ENCODE measurements around the gene METTL3.

Gene METTL3

DNA sequence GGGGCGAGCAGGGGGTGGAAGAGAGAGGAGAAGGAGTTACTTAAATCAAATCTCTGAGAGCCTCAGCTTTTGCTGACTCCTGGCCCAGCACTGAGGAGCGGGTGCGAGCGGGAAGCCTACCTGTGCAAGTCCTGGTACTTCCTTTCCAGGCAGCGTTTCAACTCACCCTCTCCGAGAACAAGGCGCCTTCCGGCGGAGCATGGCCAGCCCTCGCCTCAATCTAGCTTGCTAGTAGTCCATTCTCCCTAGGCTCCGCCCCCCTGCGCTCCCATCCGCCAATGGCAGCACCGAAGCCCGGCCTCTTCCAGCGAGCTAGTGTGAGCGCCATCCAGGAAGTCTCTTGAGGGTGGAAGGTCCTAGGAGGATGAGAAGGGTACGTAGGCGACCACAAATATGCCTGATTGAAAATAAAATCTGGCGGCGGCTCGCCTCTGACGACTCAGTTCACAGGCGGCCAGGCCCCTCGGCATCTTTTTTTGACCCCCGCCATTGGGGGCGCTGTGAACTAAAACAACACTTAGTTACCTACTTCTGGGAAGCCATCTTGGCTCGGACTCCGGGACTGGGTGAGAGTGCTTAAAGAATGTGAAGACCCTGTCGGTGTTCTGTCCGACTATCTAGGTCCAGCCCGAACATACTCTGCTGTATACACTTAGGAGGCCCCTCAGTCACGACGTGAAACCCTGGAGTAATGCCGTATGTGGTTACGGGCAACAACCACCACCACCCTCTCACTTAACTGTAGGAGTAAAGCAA is 55.0 kb downstream of the METTL3 start, which contains the start of gene CHD8:
Gene CHD8 (minus strand): TSS at position 212 of the 756 bp plus-strand sequence. CDS start 24,480 bp downstream, outside the sequence.
- peak within 1 kb of the TSS; percentile 99 for H3K9ac ChIP-seq (ENCODE audit: low read length)
- peaks cover 7% of the 10 kb centered on the region for H3K4me1 ChIP-seq (ENCODE audit: control insufficient read depth, insufficient read depth, low read length)
- no peaks in the 10 kb centered on the region for H3K9me3 ChIP-seq (ENCODE audit: control insufficient read depth, low read length)
- peaks cover 15% of the 10 kb centered on the region for H3K36me3 ChIP-seq (ENCODE audit: control insufficient read depth, insufficient read depth, low read length, severe bottlenecking)
- peak; percentile 100 for DNase-seq (ENCODE audit: low read depth)
- H3K4me3 ChIP-seq (ENCODE audit: low read length) = peak within 1 kb of the TSS; percentile 97
- no peaks in the 10 kb centered on the region for H3K27me3 ChIP-seq (replicated peaks; ENCODE audit: control insufficient read depth, insufficient read depth, low read length)

GRCh38 chr14:21455592-21455911 is 55.6 kb downstream of the METTL3 start:
- peak overlapping the region; percentile 99 for H3K9ac ChIP-seq (ENCODE audit: low read length)
- peak overlapping the region; percentile 97 for H3K4me3 ChIP-seq (ENCODE audit: low read length)
- H3K9me3 ChIP-seq (ENCODE audit: control insufficient read depth, low read length) = no peaks in the 10 kb centered on the region
- no peaks in the 10 kb centered on the region for H3K27me3 ChIP-seq (replicated peaks; ENCODE audit: control insufficient read depth, insufficient read depth, low read length)
- peak; percentile 69 for DNase-seq (ENCODE audit: low read depth)
- peaks cover 11% of the 10 kb centered on the region for H3K36me3 ChIP-seq (ENCODE audit: control insufficient read depth, insufficient read depth, low read length, severe bottlenecking)
- peaks cover 9% of the 10 kb centered on the region for H3K4me1 ChIP-seq (ENCODE audit: control insufficient read depth, insufficient read depth, low read length)

DNA sequence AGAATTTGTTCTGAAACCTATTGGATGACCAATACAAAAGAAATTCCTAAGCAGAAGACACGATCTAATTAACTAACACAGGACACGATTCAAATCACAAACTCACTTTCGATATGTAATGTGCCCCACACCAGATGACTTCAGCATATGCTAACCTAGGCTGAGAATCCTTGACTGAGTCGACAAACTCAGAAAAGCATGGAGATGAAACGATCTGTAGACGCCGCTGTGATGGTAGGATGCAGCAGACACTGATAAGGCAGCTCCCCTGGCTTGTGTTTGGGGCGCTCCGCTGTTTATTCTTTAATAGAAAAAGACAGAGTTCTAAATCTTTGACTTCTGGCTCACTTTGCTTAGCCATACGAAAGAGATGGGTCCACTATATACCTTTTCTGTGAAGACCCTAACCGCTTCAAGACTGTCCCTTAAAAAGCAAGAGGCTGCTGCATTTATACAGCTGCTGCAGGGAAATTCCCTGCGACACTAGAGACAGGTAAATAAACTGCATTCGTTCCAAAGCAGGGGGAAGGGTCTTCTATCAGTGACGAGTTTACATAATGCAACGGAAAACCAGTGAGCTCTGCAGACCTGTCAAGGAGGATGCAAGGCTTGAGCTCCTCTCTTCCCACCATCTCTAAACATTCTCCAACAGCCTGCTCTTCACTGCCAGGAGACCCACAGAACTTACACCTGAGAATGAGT is 56.1 kb downstream of the METTL3 start:
- Histone ChIP-seq H3K9me3 (ENCODE audit: control insufficient read depth, low read length) (no peaks in the 10 kb centered on the region), H3K9ac (ENCODE audit: low read length) (peak overlapping the region; percentile 99), H3K4me3 (ENCODE audit: low read length) (peak overlapping the region; percentile 97), H3K36me3 (ENCODE audit: control insufficient read depth, insufficient read depth, low read length, severe bottlenecking) (peaks cover 10% of the 10 kb centered on the region), H3K4me1 (ENCODE audit: control insufficient read depth, insufficient read depth, low read length) (peaks cover 14% of the 10 kb centered on the region), H3K27me3 (replicated peaks; ENCODE audit: control insufficient read depth, insufficient read depth, low read length) (no peaks in the 10 kb centered on the region)
- no peak for DNase-seq (ENCODE audit: low read depth)

DNA sequence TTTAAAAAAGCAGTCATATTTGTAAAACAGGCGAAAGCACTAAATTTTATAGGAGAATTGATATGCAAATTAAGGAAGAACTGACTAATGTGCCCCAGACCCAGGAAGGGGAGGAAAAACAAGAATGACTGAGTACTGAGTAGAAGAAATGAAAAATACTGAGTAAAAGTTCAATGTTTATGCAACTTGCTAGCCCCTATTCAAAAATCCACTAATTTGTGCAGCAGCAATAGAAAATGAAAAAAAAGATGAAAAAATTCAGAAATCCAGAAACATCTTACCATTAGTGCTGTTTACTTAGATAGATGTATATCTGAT is 61.3 kb downstream of the METTL3 start:
- Histone ChIP-seq H3K4me1 (ENCODE audit: control insufficient read depth, insufficient read depth, low read length) (peaks cover 17% of the 10 kb centered on the region), H3K9ac (ENCODE audit: low read length) (peak overlapping the region; percentile 9), H3K9me3 (ENCODE audit: control insufficient read depth, low read length) (no peaks in the 10 kb centered on the region), H3K36me3 (ENCODE audit: control insufficient read depth, insufficient read depth, low read length, severe bottlenecking) (peaks cover 4% of the 10 kb centered on the region), H3K27me3 (replicated peaks; ENCODE audit: control insufficient read depth, insufficient read depth, low read length) (no peaks in the 10 kb centered on the region), H3K4me3 (ENCODE audit: low read length) (no peak overlapping the region)
- DNase-seq (ENCODE audit: low read depth) = no peak
